ENCODE data around the gene SEPSECS. TPM values are rescaled to one million over a fixed set of nuclear protein-coding genes. Genes with fewer than 3 reads are reported as not detected.

Gene SEPSECS
- total RNA-seq: 9.8 and 9.9 TPM in 2 replicates

GRCh38 chr4:25159837-25160713 lies at the start of gene SEPSECS:
SEPSECS (minus strand) TSS chr4:25160449; CDS start chr4:25160369, 80 bp downstream.

Other genes starting within 250 kb of the SEPSECS start
- gene CCDC149, start 247.4 kb downstream of the SEPSECS start, total RNA-seq: 19.7 and 23.7 TPM in 2 replicates
- gene LGI2, start 129.5 kb downstream of the SEPSECS start, total RNA-seq: not detected in 2 replicates
- 25.6 and 26.1 TPM in 2 replicates for gene PI4K2B, start 73.6 kb upstream of the SEPSECS start, total RNA-seq
- gene ZCCHC4, start 152.3 kb upstream of the SEPSECS start, total RNA-seq: 8.5 and 12.2 TPM in 2 replicates
- 20.2 and 25.2 TPM in 2 replicates for gene ANAPC4, start 216.8 kb upstream of the SEPSECS start, total RNA-seq

Data from hair follicle dermal papilla cell (primary cell).